Measurements from ENCODE around the gene ELAVL3.
"Not testable (repeated sequence)": the region's sequence is repeated elsewhere in the genome, so short reads cannot be mapped to it uniquely, and the experiment has no call there.

Gene ELAVL3

DNA sequence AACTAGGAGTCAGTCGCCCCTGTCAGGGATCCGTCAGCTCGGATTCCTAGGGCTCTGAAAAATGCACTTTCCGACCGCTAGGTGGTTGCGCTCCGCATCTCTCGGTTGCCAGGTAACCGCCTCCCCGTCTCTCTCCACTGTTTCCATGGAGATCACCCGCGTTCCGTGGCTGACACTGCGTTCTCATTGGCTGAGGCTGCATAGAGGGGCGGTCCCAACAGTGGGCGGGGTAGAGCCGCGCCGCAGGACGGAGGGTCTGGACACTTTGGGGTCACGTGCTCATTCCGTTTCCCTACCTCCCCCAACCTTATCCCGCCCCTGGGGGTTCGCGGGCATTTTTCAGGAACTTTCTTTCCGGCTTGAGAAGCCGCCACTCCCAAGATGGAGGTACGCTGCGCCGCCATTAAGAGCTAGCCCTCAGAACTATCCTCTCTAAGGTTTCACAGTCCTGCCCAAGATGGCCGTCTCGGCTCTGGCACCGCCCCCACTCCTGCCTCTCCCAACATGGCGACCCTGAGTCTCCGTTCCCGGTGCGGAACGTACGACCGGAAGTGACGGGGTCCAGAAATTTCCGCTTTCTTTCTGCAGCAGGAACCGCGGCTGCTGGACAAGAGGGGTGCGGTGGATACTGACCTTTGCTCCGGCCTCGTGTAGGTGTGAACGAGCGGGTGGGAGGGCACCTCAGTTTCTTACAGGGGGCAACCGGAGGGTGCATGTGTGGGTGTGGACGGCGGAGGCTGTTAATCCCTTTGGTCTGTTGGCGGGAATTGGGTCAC, 45.6 kb downstream of the ELAVL3 start, which contains the start of the genes ODAD3 and PRKCSH:
ODAD3 (minus strand) TSS at position 65 of the 776 bp plus-strand sequence. CDS start 105 bp downstream, outside the sequence.
PRKCSH (plus strand) TSS at position 579 of the 776 bp plus-strand sequence. CDS start 483 bp downstream, outside the sequence.
- peak; percentile 98 for DNase-seq

DNA sequence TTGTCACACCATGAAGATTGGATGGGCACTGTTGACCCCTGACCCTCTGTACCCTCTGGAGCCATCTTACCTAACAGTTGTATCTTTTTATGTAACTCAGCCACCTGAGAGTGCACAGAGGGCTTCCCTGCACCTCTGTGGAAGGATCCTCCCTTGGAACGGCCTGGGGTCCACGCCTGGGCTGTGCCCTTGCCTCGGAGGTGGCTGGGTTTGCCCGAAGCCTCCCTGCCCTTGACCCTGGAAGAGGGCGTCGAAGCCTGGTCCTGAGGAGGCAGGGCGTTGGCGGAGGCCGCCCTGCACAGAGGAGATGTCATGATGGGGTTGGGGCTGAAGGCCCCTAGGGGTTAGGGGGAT, 46.2 kb downstream of the ELAVL3 start:
- DNase-seq = no peak

DNA sequence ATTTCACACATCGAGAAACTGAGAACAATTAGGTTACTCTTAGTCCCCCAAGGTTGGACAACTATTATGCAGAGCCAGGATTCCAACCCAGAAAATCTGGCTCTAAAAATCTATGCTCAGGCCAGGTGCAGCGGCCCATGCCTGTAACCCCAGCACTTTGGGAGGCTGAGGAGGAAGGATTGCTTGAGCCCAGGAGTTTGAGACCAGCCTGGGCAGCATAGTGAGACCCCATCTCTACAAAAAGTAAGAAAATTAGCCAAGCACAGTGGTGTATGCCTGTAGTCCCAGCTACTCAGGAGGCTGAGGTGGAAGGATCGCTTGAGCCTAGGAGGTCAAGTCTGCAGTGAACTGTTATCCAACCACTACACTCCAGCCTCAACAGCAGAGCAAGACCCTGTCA, 47.3 kb downstream of the ELAVL3 start:
- not testable (repeated sequence) for DNase-seq

DNA sequence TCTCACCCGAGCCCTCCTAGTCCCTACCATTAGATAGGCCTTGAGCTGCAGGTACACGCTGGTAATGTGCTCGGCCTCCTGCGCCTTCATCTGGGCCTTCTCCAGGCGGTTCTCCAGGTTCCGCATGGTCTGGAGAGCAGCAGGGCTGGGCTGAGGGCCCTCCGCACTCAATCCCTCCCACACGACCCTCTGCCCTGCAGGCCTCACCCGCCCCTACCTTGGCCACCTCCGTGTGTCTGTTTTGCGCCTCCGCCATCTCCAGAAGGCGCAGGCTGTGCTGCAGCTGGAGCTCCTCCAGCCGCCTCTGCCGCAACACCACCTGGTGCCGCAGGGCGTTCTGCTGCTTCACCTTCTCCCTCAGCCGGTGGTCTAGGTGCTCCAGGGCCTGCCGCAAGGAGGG, 54.2 kb downstream of the ELAVL3 start:
- DNase-seq = no peak

DNA sequence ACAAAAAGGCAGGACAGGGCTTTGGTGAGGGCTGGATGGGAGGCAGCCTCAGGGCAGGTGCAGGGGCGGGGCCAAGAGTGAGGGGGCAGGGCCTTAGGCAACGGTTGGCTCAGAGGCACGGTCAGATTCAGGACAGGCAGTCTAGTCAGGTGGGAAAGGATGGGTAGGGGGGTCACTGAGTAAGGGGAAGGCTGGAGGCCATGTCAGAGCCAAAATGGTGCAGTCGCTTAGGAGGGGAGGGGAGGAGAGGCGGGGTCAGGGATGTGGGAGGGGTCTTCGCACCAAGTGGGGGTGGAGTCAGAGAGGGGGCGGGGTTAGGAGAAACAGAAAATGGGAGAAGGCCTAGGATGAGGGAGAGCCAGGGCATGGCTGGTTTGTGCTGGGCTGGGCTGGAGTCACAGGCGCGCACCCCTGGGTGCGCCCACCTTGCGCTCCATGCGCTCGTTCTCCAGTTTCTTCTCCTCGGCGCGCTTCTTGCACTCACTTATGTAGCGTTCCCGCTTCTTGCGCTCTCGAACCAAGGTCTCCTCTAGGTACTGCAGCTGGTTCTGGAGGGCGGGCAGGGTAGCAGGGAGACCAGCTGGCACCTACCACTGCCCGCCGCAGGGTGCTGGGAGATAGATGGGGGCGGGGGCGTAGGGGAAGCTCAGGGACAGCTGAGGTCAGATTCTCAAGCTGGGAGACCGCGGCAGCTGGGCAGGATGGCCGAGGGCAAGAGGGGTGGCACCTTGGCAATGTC, 55.0 kb downstream of the ELAVL3 start:
- DNase-seq = no peak

DNA sequence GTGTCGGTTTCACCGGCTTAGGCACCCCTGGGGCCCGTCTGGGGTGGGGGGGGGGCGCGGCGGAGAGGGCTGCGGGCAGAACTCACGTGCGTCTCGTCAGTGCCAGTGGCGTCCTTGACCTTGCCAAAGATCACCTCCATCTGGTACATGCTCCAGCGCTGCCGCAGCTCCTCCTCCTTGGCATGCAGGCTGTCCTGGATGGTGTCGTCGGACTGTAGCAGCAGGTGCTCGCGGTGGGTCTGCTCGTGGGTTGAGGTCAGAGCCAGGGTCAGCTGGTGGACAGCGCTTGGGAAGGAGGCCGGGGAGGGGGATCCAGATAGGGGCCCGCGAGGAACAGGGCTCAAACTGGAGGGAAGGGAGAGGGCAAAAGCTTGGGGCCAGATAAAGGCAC, 57.1 kb downstream of the ELAVL3 start:
- no peak for DNase-seq

DNA sequence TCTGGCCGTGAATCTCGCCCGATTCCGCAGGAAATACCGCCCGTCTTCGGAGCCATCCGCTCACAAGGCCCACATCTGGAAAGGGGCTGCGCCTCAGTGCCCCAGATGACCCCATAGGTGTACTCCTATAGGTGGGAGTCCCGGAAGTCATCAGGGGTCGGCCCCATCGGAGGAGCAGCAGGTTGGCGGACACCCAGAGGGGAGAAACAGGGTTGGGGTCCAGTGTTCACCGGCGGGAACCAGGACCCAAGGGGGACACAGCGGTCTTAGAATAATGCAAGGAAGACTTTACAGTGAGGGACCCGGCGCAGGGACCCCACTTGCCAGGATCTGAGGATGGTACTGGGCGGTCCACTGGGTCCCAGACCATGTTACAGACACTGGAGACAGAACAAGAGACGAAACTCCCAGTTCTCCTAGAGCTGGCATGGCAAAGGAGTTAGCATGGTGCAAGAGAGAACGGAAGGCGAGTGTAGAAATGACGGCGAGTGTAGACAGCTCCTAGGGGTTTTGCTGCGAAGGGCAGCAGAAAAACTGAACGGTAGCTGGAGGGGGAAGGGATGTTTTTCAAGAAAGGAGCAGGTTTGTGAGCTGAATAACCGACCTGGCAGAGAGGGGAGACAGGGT, 57.6 kb downstream of the ELAVL3 start:
- DNase-seq = no peak

DNA sequence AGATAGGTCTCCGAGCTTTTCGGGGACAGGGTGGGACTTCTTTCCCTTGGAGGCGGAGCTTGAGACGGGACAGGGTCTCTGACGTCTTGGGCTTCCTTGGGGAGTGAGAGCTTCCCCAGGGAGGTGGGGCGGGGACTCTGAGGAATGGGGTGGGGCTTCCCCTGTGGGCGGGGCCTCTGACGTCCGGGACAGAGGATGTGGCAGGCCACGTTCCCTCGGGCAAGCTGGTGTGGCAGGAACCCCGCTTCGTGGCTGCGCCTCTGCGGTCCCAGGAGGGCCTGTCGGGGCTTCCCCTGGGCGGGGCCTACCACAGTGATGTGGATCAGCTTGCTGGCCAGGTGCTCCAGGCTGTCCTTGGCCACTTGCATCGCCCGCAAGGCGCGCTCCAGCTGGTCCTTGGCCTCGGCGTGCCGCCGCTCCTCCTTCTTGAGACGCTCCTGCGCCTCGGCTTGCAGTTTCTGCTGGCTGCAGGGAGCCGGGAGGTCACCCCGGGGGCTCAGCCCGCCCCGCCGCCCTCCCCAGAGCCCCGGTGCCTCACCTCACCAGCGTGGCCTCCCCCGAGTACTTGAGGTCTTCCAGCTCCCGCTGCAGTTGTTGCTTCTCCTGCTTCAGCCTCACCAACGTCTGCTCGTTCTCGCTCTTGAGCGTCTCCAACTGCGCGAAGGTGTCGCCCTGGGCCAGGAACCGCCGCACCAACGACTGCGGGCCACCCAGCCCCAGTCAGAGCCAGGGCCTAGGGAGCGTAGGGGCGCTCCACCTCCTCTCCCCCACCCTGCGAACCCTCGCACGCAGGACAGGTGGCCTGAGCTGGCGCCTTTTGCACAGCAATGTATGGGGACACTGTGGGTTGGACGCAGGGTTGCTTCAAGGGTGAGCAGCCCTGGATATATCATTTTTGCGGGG, 58.4 kb downstream of the ELAVL3 start:
- peak; percentile 64 for DNase-seq

DNA sequence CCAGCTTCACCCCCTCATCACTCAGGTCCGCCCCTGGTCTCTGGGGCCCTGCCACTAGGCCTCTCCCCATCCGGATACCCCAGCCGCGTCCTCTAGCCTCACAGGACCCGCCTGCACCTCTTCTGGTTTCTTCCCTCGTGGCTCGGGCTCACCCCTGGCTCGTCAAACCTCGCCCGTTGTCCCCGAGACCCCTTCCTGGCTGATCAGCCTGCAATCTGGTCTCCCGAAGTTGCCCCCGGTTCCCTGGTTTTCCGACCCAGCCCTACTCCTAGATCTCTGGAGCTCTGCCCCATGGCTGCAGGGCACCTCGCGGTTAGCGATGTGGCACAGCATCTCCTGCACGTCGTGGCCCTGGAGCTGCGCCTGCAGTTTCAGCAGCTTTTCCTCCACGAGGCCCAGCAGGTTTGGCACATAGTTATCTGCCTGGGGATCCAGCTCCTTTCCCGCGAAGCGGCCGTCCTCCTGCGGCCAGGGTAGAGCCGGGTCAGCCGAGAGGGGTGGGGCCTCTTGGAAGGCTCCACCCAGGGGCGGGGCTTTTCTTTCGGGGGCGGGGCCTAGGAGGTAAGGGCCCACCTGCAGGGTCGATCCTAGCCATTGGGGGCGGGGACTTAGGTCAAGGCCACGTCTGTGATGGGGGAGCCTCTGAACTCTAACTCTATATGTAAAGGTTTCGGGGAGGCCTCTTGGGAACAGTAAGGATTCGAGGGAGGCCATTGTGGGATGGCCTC, 59.3 kb downstream of the ELAVL3 start:
- DNase-seq = peak; percentile 12

DNA sequence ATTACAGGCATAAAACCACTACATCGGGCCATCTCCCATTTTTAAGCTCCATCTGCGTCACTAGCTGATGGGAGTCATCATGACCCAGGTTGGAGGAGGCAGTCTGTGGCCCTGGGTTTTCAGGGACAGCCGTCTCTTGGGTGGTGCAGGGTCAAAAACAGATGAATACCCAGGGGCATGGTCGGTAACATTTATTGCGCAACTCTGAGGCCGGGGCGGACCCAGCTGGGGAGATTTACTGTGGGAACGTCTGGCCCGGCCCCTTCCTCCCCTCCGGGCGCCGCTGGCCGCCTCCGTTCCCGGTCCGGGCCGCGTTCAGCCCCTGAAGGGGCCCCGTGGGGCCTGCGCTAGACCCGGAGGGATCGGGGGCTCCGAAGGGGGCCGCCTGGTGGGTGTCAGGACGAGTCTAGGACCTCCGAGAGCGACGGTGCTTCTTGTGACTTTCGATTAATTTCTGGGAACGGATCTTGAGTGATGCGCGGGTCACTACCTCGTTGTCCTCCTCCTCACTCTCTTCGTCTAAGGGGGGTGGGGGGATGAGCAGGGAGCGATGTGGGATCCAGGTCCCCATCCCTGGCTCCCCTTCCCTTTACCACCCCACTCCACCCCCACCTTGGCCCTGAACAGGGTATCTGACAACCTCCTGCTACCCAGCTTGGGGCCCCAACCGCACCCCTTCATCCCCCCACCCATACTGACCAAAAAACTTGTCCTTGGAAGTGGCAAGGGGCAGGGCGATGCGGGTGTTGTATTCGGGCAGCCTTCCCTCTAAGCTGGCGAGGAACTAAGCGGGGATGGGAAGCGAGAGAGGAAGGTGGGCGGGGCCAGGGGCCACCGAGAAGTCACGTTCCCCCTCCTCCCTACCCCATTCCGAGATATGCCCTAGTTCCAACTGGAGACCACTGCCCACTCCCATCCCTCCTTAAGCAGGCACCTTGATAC, 60.1 kb downstream of the ELAVL3 start:
- DNase-seq = no peak

DNA sequence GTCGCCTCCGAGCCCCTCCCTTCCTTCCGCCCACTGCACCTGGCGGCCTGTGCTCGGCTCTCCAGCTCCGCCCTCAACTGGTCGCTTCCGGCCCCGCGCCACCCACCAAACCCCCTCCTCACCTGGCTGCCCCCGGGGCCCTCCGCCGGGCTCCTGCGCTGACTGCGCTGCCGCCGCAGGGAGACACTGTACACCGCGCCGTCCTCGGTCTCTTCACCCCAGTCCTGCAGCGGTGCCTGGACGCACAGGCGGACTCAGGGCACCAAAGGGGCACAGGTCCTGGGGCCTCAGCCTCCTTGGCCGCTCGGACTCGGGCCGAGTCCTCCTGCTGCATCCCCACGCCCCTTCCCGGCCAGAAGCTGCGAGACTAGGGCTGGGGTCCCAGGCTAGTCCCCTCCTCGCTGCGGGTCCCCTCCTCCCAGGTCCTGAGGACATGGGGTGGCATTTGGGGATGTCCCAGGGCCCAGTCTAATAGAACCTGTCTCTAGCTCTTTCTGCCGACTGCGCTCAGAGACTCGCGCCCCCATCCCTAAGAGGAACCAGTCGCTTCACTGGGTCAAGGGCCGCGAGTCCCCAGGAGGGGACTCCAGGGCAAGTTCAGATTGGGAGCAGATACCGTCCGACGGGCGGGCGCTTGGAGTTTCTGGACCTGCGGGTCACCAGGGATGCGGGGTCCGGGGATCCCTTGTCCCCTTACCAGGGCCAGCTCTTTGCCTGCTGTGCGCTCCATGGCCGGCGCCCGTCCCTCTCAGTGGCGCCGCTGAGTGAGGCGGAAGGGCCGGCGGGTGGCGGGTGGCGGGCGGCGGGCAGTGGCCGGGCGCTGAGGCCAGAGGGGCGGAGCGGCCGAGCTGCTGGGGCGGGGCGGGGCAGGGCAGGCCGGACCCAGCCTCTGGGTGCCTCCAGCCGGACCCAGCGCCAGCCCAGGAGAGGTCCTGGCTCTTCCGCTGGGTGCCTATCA, 62.0 kb downstream of the ELAVL3 start, which contains the start of gene RGL3:
RGL3 (minus strand) TSS at position 766 of the 958 bp plus-strand sequence; CDS start at position 730, 36 bp downstream.
- DNase-seq = no peak

DNA sequence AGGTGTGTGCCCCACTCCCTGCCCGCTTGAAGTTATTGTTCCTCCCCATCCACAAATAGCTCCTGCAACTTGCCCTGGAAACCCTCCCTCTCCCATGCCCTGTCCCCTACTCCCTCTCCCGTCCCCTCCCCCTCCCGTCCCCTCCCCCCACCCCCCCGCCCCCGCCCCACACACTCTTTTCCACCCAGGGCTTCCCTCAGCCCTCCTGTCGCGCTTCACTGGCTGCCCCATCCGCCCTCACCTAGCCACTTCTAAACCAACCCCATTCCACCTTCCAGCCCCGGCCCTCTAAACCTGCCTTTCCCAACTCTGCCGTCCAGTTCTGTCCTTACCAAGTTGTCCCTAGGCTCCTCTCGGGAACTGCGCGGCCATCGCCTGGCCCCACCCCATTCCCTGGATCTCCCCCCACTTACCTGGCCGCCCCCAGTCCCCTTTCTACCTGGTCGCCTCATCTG, 62.7 kb downstream of the ELAVL3 start:
- no peak for DNase-seq

DNA sequence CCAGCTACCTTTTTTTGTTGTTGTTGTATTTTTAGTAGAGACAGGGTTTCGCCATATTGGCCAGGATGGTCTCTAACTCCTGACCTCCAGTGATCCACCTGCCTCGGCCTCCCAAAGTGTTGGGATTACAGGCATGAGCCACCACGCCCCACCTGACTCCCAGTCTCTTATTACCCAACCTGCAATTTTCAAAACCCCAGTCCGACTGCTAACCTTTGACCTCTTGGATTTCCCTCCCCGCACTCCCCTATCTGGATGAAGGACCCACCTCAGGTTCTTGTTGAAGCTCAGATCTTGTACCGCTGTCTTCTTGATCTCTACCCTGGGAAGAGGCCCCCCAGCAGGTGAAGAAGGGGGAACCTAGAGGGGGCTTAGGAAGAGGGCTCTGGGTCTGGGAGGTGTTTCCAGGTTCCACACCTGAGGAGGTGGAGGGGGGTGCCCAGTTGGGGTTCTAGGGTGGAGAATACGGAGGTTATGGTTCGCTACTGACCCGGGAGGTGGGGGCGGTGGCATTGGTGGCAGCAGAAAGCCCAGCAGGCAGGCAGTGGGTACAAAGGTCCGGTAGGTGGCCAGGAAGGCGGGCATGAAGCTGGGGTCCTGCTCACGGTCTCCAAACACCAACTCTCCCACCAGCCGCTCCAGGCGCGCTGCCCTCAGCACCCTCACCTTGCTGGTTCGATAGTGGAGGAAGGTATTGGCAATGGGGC, 64.3 kb downstream of the ELAVL3 start:
- no peak for DNase-seq

DNA sequence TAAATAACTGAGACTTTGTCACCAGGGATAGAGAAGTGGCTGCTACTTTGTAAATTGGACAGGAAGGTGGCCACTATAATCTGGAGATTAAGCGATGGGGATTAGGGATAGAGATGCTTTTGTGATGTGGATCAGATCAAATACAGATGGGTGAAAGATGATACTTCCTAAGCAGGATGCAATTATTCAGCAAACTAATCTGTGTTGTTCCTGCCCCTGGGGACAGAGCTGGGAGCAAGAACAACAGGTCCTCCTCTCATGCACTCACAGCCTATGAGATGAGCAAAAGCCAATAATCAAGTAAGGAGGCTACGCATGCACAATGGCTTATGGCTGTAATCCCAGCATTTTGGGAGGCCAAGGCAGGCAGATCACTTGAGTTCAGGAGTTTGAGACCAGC, 66.3 kb downstream of the ELAVL3 start:
- no peak for DNase-seq

DNA sequence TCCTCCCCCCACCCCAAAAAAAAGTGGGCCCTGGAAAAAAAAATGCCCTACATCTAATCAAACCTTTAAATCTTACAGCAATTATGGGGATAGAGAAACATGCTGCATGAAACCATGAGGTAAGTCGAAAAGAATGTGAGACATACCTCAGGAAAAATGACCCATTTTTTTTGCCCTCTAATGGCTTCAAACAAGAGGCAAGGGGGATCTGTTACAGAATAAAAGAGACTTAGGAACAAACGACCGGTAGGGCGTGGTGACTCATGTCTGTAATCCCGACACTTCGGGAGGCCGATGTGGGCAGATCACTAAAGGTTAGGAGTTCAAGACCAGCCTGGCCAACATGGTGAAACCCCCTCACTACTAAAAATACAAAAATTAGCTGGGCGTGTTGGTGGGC, 70.2 kb downstream of the ELAVL3 start:
- DNase-seq = no peak

DNA sequence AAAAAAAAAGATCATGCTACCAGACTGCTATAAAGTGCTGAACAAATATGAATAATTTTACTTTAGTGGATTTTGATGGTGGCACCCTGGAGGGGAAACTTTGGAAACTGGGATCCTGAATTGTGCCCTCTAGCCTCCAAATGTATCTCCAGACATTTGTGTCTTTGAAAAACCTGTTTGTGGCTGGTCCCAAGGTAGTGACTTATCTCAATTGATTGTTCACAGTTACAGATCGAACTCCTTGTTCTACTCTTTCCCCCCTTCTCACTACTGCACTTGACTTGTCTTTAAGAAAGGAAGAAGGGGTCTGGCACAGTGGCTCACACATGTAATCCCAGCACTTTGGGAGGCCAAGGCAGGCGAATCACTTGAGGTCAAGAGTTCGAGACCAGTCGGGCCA, 72.3 kb downstream of the ELAVL3 start:
- no peak for DNase-seq

DNA sequence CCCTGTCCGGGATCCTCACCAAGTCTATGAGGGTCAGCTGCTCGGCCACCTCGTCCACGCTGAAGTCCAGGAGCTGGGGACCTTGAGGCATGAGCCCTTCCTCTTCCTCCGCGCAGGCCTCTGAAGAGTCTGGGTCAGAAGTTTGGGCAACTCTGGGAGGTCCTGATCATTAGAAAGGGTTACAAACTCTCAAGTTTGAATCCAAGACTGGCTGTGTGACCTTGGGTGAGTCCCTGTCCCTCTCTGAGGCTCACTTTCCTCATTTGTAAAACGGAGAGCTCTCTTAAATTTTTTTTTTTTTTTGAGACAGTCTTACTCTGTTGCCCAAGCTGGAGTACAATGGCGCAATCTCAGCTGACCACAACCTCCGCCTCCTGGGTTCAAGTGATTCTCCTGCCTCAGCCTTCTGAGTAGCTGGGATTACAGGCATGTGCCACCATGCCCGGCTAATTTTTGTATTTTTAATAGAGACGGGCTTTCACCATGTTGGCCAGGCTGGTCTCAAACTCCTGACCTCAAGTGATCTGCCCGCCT, 74.1 kb downstream of the ELAVL3 start:
- not testable (repeated sequence) for DNase-seq
